Measurements from ENCODE around the gene MAP3K4. TPM values are rescaled to one million over a fixed set of nuclear protein-coding genes. Genes with fewer than 3 reads are reported as not detected.
A peak's percentile ranks its signal among the peaks of the same experiment; 100 is the strongest.

The MAP3K4 gene
- total RNA-seq, 1 experiment from 2014 or later, result 13.5 TPM

DNA sequence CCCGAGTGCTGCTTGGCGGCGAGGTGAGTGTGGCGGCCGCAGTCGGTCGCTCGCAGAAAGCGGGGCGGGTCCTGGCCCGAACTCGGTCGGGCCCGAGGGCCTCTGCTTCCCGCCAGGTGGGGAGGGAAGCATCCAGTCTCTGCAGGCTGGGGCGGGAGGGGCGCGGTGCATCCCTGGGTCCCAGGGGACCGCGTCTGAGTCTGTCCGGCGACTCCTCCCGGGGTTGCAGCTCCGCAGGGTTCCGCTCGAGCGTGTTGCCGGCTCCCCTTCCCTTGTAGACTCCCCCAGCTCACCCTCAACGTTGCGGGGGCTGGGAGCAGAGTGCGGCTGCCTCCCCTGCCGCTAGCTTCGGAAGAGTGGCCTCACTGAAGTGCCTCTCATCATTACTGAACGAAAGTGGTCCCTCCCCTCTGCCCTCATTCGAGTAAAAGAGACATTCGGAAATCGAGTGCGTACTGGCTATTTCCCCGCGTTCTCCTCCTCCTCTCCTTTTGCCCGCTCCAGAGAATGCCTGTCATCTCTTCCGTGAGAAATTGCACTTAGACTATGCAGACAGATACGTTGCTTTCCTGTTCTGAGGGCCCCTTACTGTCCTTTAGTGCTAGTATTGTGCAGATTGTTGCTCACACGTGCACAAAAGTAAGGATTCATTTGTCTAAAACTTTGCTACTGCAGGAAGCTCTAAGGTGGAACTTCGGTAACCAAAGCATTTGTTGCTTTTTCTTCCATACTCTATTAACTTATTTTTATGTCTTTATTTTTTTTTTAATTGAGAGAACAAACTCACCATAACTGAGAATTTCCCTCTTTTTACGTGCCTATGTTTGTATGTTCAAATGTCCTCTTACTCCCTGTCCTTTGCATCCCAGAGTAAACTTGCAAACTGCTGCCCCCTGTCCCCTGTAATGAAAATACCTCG lies 751 bp downstream of the MAP3K4 start:
- H3K27me3 ChIP-seq, result no peaks in the 10 kb centered on the region
- peak overlapping the region; percentile 95 for H3K4me3 ChIP-seq
- DNase-seq, result peak; percentile 59
- peaks cover 13% of the 10 kb centered on the region for H3K36me3 ChIP-seq
- H3K9me3 ChIP-seq, result peaks cover 3% of the 10 kb centered on the region; the same call in 1 of the 2 replicates

DNA sequence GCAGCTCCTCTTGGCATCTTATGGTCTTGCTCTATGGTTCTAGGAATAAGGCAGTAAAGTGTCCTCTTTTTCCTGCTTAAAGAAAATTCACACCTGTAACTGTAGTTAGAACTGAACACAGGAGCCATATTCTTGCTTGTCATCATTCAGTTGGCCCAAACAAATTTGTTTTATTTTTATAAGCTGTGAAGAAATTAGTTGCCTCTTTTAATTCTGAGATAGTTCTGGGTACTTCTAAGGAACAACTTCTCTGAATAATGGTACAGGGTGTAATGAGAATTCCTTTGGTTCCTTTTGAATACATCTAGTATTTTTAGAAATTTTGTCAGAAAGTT lies 1.4 kb downstream of the MAP3K4 start:
- H3K27me3 ChIP-seq, result no peaks in the 10 kb centered on the region
- no peak for DNase-seq
- peaks cover 13% of the 10 kb centered on the region for H3K36me3 ChIP-seq
- peaks cover 3% of the 10 kb centered on the region; the same call in 1 of the 2 replicates for H3K9me3 ChIP-seq
- H3K4me3 ChIP-seq, result peak overlapping the region; percentile 95

DNA sequence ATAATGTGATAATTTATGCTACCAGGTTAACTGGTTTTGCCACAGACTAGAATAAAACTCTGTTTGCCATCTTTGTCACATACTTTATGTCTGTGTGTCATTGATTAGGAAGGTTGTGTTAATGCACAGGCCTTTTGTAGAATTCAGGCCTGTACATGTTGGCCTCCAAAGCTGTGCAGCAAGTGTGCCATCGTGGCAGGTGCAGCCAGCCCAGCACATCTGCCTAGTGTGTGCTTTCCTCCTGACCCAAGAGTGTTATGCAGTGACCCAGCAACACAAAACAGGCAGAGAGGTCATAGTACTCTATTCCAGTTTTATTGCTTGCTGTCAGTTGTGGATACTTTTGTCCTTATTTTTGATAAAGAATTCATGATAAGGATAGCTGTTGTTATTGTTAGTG lies 3.7 kb downstream of the MAP3K4 start:
- no peak overlapping the region for H3K4me3 ChIP-seq
- H3K36me3 ChIP-seq, result peaks cover 13% of the 10 kb centered on the region
- no peaks in the 10 kb centered on the region for H3K27me3 ChIP-seq
- H3K9me3 ChIP-seq, result peaks cover 3% of the 10 kb centered on the region; the same call in 1 of the 2 replicates
- no peak for DNase-seq

DNA sequence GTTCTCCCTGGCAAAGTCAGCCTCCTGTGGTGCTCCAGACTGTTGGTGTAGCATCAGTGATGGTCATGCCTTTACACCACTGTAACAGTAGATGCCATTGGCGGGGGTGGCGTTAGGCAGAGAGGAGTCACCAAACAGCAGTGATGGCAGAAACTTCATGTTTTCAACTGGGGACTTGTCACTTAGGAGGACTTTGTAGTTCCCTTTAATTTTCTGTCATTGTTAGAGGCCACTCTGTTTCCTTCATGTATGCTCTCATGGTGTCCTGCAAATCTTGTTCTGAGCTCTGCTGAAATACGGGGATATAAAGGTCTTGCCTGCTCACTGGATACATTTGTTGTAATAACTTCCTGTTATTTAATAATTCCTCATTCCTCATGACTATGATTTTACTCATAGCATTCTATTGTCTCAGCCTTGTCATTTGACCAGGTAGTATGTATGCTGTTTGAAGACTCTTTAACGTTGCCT lies 4.6 kb downstream of the MAP3K4 start:
- peaks cover 3% of the 10 kb centered on the region; the same call in 1 of the 2 replicates for H3K9me3 ChIP-seq
- peaks cover 13% of the 10 kb centered on the region for H3K36me3 ChIP-seq
- DNase-seq, result no peak
- no peaks in the 10 kb centered on the region for H3K27me3 ChIP-seq
- no peak overlapping the region for H3K4me3 ChIP-seq

DNA sequence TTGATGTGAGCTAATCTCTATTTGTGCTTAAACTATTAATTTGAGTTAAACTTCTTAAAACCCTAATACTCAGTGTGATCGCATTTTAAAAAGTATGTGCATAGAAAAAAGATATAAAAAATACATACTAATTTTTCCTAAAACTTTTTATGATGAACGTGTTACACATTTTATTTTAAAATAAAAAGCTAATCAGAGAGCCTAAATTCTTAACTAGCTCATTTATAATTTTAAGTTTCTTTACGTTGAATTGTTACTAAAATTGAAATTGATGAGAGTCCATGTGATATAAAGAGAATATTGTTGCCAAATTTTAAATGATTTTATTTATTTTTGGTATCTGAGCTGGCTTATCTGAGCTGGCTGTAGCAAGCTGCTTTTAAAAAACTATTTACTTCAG lies 6.6 kb downstream of the MAP3K4 start:
- no peak for DNase-seq
- Histone ChIP-seq H3K27me3 (no peaks in the 10 kb centered on the region), H3K4me3 (no peak overlapping the region), H3K36me3 (peaks cover 13% of the 10 kb centered on the region), H3K9me3 (peaks cover 3% of the 10 kb centered on the region; the same call in 1 of the 2 replicates)

DNA sequence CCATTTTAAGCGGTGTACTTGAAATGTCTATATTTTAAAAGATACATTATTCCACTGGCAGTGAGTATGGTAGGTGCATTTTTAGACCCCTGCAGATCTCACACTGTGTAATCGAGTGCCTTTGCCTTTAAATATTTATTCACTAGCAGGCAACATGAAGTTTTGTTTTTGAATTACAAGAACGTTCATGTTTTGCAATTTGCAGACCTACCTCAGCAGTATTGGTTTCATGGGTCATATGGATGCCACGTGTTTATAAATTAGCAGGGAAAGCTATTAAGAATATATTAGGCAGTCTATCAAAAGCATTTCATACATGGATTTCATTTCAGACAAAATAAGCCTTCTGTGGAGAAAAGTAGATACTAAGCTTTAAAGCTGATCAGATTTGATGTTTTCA lies 7.2 kb downstream of the MAP3K4 start:
- no peak for DNase-seq
- Histone ChIP-seq H3K9me3 (peaks cover 3% of the 10 kb centered on the region; the same call in 1 of the 2 replicates), H3K36me3 (peaks cover 13% of the 10 kb centered on the region), H3K4me3 (no peak overlapping the region), H3K27me3 (no peaks in the 10 kb centered on the region)

GRCh38 chr6:160999516-160999915 lies 7.9 kb downstream of the MAP3K4 start:
- no peak for DNase-seq
- Histone ChIP-seq H3K36me3 (peaks cover 9% of the 10 kb centered on the region), H3K27me3 (no peaks in the 10 kb centered on the region), H3K4me3 (no peak overlapping the region), H3K9me3 (peaks cover 3% of the 10 kb centered on the region; the same call in 1 of the 2 replicates)

GRCh38 chr6:161000632-161001031 lies 9.1 kb downstream of the MAP3K4 start:
- Histone ChIP-seq H3K4me3 (no peak overlapping the region), H3K27me3 (no peaks in the 10 kb centered on the region), H3K9me3 (no peaks in the 10 kb centered on the region; the same call in 1 of the 2 replicates), H3K36me3 (peaks cover 9% of the 10 kb centered on the region)
- DNase-seq, result no peak

GRCh38 chr6:161001421-161001820 lies 9.9 kb downstream of the MAP3K4 start:
- no peaks in the 10 kb centered on the region for H3K9me3 ChIP-seq
- peaks cover 2% of the 10 kb centered on the region; the same call in 1 of the 2 replicates for H3K36me3 ChIP-seq
- no peak for DNase-seq
- H3K27me3 ChIP-seq, result no peaks in the 10 kb centered on the region
- H3K4me3 ChIP-seq, result no peak overlapping the region

DNA sequence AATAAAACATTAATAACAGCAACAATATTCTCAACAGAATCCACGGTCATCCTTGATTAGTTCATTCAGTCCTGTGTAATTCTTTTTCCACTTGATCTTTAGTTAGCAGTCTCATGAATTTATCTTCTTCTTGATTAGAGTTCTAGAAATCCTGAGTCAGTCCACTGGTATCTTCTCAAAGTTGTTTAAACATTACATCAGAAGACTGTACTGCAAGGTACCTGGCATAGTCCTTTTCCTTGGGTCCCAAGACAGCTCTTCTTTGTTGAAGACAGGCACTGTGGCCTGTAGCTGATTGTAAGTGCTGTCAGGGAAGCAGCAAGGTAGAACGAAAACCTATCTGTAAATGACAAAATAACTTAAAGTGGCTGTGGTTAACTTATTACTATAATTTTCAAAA lies 11.8 kb downstream of the MAP3K4 start:
- no peaks in the 10 kb centered on the region for H3K9me3 ChIP-seq
- H3K27me3 ChIP-seq, result no peaks in the 10 kb centered on the region
- no peak overlapping the region for H3K4me3 ChIP-seq
- DNase-seq, result no peak
- H3K36me3 ChIP-seq, result no peaks in the 10 kb centered on the region

- Histone ChIP-seq H3K36me3 (0 out of 2 replicates have a peak, but pooled peaks cover 2% of the 10 kb centered on the region), H3K9me3 (no peaks in the 10 kb centered on the region), H3K27me3 (no peaks in the 10 kb centered on the region), H3K4me3 (no peak overlapping the region)
- DNase-seq, result no peak
These were observed 16.7 kb downstream of the MAP3K4 start for GRCh38 chr6:161008245-161008644.

GRCh38 chr6:161009991-161010390 lies 18.4 kb downstream of the MAP3K4 start:
- H3K4me3 ChIP-seq, result no peak overlapping the region
- H3K36me3 ChIP-seq, result 0 out of 2 replicates have a peak, but pooled peaks cover 5% of the 10 kb centered on the region
- no peaks in the 10 kb centered on the region for H3K27me3 ChIP-seq
- no peak for DNase-seq
- no peaks in the 10 kb centered on the region for H3K9me3 ChIP-seq

- H3K9me3 ChIP-seq, result no peaks in the 10 kb centered on the region
- 0 out of 2 replicates have a peak, but pooled peaks cover 5% of the 10 kb centered on the region for H3K36me3 ChIP-seq
- no peaks in the 10 kb centered on the region for H3K27me3 ChIP-seq
- H3K4me3 ChIP-seq, result no peak overlapping the region
- no peak for DNase-seq
These were observed 18.8 kb downstream of the MAP3K4 start for GRCh38 chr6:161010418-161010817.

DNA sequence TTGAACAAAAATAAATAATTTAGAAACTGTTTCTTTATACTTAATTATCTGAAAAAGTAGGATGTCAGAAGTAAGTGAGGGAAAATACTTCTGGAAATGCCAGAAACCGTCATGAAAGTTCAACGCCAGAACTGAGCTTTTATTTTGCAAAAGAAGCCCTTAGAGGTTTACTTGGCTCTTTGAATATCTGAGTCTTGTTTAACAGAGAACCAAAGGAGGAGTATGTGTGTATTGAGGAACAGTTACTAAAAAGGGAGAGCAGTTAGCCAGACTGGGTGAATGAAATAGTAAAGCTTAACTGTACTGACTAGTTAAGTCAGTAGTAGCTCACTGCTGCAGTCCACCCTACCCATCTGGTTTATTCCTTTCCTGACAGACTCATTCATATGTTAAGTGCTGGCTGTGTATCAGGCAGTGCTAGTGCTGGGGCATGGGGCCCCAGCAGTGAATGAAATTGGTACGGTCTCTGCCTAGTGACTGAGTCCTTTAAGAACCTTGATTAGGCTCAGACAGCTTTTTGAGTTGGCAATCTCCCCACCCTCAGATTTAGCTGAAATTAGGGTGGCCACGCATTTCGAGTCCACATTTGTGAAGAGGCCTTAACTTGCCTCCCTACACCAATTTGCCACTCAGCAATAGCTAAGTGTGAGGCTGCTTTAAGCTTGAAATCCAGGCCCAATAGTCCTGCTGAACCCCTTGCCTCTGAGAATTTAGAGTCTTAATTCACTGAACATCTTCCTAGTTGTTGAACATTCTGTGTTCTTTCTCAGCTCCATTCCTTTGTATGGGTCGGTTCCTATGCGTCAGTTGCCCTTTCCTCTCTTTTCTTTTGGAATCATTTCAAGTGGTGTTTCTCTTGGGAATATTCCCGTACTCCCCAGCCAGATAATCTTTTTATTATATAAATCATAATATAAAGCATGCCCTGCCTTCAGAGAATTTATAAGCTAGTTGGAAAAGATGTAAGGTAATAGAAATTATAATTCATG lies 20.2 kb downstream of the MAP3K4 start:
- DNase-seq, result no peak
- H3K27me3 ChIP-seq, result no peaks in the 10 kb centered on the region
- H3K4me3 ChIP-seq, result no peak overlapping the region
- 0 out of 2 replicates have a peak, but pooled peaks cover 5% of the 10 kb centered on the region for H3K36me3 ChIP-seq
- no peaks in the 10 kb centered on the region for H3K9me3 ChIP-seq

GRCh38 chr6:161013695-161014094 lies 22.1 kb downstream of the MAP3K4 start:
- DNase-seq, result no peak
- Histone ChIP-seq H3K27me3 (no peaks in the 10 kb centered on the region), H3K4me3 (no peak overlapping the region), H3K36me3 (0 out of 2 replicates have a peak, but pooled peaks cover 5% of the 10 kb centered on the region), H3K9me3 (no peaks in the 10 kb centered on the region)

DNA sequence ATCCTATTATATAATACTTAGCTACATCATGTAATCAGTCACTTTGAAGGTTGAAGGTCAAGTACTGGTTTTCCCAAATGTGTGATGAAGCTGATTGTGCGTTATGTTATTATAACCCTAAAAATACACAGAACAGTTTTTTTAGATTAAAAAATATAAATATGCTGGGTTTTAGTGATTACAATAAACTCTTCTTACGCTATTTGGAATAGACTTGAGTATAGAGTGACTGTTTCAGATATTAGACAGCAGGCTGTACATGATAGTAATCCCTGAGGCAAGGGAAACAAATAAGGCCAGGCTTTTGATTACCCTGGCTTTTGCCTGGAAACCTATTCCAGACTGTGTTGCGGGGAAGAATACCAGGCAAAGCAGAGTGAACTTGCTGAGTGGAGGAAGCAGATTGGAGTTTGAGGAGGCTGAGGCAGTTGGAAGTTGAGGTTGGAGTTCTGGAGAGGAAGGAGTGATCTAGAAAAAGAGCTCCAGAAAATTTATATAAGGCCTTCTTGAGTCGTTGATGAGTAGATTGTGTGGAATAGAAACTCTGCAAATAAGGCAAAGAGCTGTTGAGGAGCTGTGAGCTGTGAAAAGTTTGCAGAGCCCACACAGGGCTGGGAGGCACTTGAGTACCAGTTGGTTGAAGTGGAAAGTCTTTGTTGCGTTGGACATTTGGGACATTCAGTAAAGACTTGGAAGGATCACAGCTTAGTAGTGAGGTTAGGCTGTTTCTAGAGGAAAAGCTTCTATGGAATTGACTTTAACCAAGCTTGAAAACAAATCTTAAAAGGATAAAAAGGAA lies 26.4 kb downstream of the MAP3K4 start:
- Histone ChIP-seq H3K4me3 (no peak overlapping the region), H3K27me3 (no peaks in the 10 kb centered on the region), H3K36me3 (0 out of 2 replicates have a peak, but pooled peaks cover 2% of the 10 kb centered on the region), H3K9me3 (no peaks in the 10 kb centered on the region)
- no peak for DNase-seq

Data from MG63 (cell line).